ENCODE measurements around the gene HOXC10.

DNA sequence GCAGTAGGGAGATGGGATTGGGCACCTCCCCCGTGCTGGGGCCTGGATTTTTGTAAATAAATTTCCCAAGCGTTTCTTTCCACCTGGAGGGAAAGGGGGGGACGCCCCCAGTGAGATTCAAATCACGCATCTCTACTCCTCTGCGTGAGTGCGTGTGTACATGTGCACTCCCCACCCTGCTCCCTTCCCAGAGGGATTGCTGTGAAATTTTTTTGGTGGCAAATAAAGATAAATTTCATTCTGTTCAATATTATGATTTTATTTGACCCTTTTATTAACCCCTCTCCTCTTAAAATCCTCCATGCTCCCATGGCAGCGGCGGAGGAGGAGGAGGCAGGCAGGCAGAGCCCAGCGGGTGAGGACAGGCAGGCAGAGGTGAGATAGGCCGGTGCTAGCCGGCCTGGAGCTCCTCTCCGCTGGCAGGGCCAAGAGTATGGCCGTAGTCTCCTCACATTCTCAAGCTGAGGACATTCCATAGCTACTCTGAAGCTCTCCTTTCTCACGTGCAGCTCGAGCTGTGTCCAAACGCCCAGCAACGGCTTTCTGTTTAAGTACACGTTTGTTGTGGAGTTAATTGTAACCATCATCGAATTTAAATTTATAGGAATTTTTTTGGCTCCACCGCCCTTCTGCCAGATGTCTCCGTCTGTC lies 8.6 kb upstream of the HOXC10 start:
- TF ChIP-seq POLR2A (IDR thresholded peaks at IDR 0.05; ENCODE audit: low read depth, low read length) = no peak
- no peak for TF ChIP-seq YY1 (IDR thresholded peaks at IDR 0.05; ENCODE audit: low read depth, low read length)
- TF ChIP-seq CREB1 (IDR thresholded peaks at IDR 0.05; ENCODE audit: low read depth) = no peak
- no peak for TF ChIP-seq CTCF (IDR thresholded peaks at IDR 0.05 in 2 of 3, conservative IDR thresholded peaks at IDR 0.05 in 1 of 3; ENCODE audit: control insufficient read depth in 2 of 3, extremely low read depth in 1 of 3, insufficient read depth in 1 of 3, low read depth in 3 of 3, low read length in 3 of 3)
